GM12878 (cell line): ENCODE measurements around the gene TRIM26. TPM values are rescaled to one million over a fixed set of nuclear protein-coding genes. Genes with fewer than 3 reads are reported as not detected.

ENCODE experiments used
- ATAC-seq: fragments of 200-7000 bp; cut with Tn5 transposase; 3 replicates; pipeline ENCODE4 v1.9.1; 2020; ENCODE audit warnings: mild to moderate bottlenecking, moderate library complexity
- BruUV-seq: library from RNA; stranded (reverse); fragments of 400-500 nt; replicated peaks from 2 replicates; lab custom pipeline; 2021; lab: Mats Ljungman, UMichigan
- CTCF ChIA-PET: fragments of 300-600 bp; sonication (Branson Sonifier 250); formaldehyde crosslinking; extraction: SDS; loops from one replicate; lab custom pipeline; 2021; ENCODE audit warnings: inconsistent platforms; lab: Yijun Ruan, JAX
- POLR2A ChIA-PET: fragments of 350-600 bp; formaldehyde crosslinking; extraction: SDS; loops from one replicate; lab custom pipeline; 2021; ENCODE audit warnings: inconsistent platforms; lab: Charles Lee
- RAD21 ChIA-PET: fragments of 300-600 bp; sonication (Branson Sonifier 250); formaldehyde crosslinking; loops from one replicate; lab custom pipeline; 2023; ENCODE audit warnings: antibody characterized with exemption; ENCODE audit not compliant: unreplicated experiment; lab: Charles Lee
- SMC1A ChIA-PET: fragments of 300-600 bp; sonication (Branson Sonifier 250); formaldehyde crosslinking; loops from one replicate; lab custom pipeline; 2023; ENCODE audit not compliant: unreplicated experiment, uncharacterized antibody; lab: Charles Lee
- DNase-seq: peaks from one replicate; pipeline ENCODE4 v3.0.0-alpha.2; 2011; ENCODE audit warnings: low read depth, low spot score
- FAIRE-seq: peaks from 3 replicates; lab custom pipeline; 2011; peaks lifted over from hg19 to GRCh38; lab: Jason Lieb, UNC
- H2AFZ ChIP-seq: 2 replicates; pipeline ENCODE4 v1.6.0; 2011; ENCODE audit warnings: low read depth, low read length, control low read depth; ENCODE audit not compliant: control insufficient read depth
- H3K27ac ChIP-seq: 2 replicates; pipeline ENCODE4 v1.5.1; 2011; ENCODE audit warnings: control low read depth; ENCODE audit not compliant: control insufficient read depth, insufficient read depth
- H3K27me3 ChIP-seq, 2 experiments: replicated peaks in 1 of 2; 2 replicates each; pipeline versions ENCODE4 v1.6.0 to v1.6.1; 2011; ENCODE audit warnings: low read length in 1 of 2; ENCODE audit not compliant: control insufficient read depth in 2 of 2, insufficient read depth in 2 of 2
- H3K36me3 ChIP-seq, 2 experiments: 2 replicates each; pipeline ENCODE4 v1.5.1; 2011; ENCODE audit warnings: low read length in 1 of 2; ENCODE audit not compliant: control insufficient read depth in 2 of 2, insufficient read depth in 2 of 2
- H3K4me1 ChIP-seq: 2 replicates; pipeline ENCODE4 v1.6.1; 2011; ENCODE audit warnings: mild to moderate bottlenecking, low read length, moderate library complexity, mixed read lengths; ENCODE audit not compliant: control insufficient read depth, insufficient read depth
- H3K4me2 ChIP-seq: 2 replicates; pipeline ENCODE4 v1.6.0; 2011; ENCODE audit warnings: control low read depth; ENCODE audit not compliant: control insufficient read depth, insufficient read depth
- H3K4me3 ChIP-seq: fragments of 200-600 bp; sonication (generic); 2 replicates; pipeline ENCODE4 v1.5.1; 2016
- H3K79me2 ChIP-seq: 2 replicates; pipeline ENCODE4 v1.6.0; 2011; ENCODE audit warnings: low read length; ENCODE audit not compliant: control insufficient read depth, insufficient read depth
- H3K9ac ChIP-seq: 2 replicates; pipeline ENCODE4 v1.8.0; 2011; ENCODE audit warnings: low read length, control low read depth, mixed read lengths; ENCODE audit not compliant: control insufficient read depth, insufficient read depth
- H3K9me3 ChIP-seq: replicated peaks from 3 replicates; pipeline ENCODE4 v1.5.1; 2011; ENCODE audit warnings: mild to moderate bottlenecking, low read length; ENCODE audit not compliant: control insufficient read depth, insufficient read depth
- H4K20me1 ChIP-seq: 2 replicates; pipeline ENCODE4 v1.6.0; 2011; ENCODE audit not compliant: control insufficient read depth, insufficient read depth
- GABPA ChIP-seq: IDR thresholded peaks from 2 replicates; pipeline ENCODE4 v1.6.1; 2014; ENCODE audit warnings: antibody characterized with exemption, low read depth, mild to moderate bottlenecking, inconsistent platforms
- MLLT1 ChIP-seq: fragments of 450-650 bp; IDR thresholded peaks from 2 replicates; pipeline ENCODE4 v1.6.1; 2016; ENCODE audit warnings: mild to moderate bottlenecking
- MXI1 ChIP-seq: fragments of 150-350 bp; IDR thresholded peaks from 2 replicates; pipeline ENCODE4 v1.6.1; 2011; ENCODE audit warnings: low read depth, mild to moderate bottlenecking, inconsistent platforms, low read length, improper control_type of control experiment
- POU2F2 ChIP-seq: IDR thresholded peaks from 3 replicates; pipeline ENCODE4 v1.6.1; 2011; ENCODE audit warnings: low read depth, mild to moderate bottlenecking, low read length, borderline replicate concordance
- TAF1 ChIP-seq: IDR thresholded peaks from 2 replicates; pipeline ENCODE4 v1.6.1; 2011; ENCODE audit warnings: mild to moderate bottlenecking, low read depth, low read length, borderline replicate concordance
- ZNF687 ChIP-seq: fragments of 450-650 bp; IDR thresholded peaks from 2 replicates; pipeline ENCODE4 v1.6.1; 2017; ENCODE audit warnings: mild to moderate bottlenecking, moderate library complexity
- WGBS: methylation state at CpG from one replicate; pipeline ENCODE4 v1.1.6; 2016; ENCODE audit warnings: low lambda C conversion rate; ENCODE audit not compliant: insufficient replicate concordance, insufficient coverage; ENCODE audit errors: missing lambda C conversion rate; 5-methylcytosine and 5-hydroxymethylcytosine counted together
- in situ Hi-C: fragments of 300-500 bp; cut with MboI; formaldehyde crosslinking; loops from 9 replicates; pipeline ENCODE4 v1.14.3; 2018; ENCODE audit warnings: mixed read lengths
- intact Hi-C: fragments of 100-400 bp; cut with micrococcal nuclease; formaldehyde crosslinking; loops from one replicate; pipeline ENCODE4 v1.14.2; 2022; ENCODE audit not compliant: unreplicated experiment
- polyA plus RNA-seq, 11 experiments: library from polyadenylated mRNA; depleted of rRNA in 4 of 11; unstranded in 6 of 11; stranded (reverse) in 5 of 11; fragments of >200 nt; fragmentation: Nextera tagmentation in 4 of 11; fragmentation: Illumina TruSeq in 1 of 11; extraction: Ambion mirVana in 4 of 11; extraction: Trizol in 1 of 11; gene quantifications; 1 replicate in 1 of 11; 2 replicates in 10 of 11; pipeline versions ENCODE4 v1.2.1 to v1.2.3, GENCODE V29; 2011 to 2016; ENCODE audit warnings: inconsistent platforms in 2 of 11, missing spikeins in 2 of 11, low read depth in 1 of 11
- total RNA-seq, 4 experiments: library from RNA; depleted of rRNA in 3 of 4; stranded (reverse); fragments of >200 nt in 3 of 4; fragmentation: Illumina TruSeq in 1 of 4; extraction: Trizol in 1 of 4; gene quantifications; 2 replicates each; pipeline versions ENCODE4 v1.2.1 to v1.2.3, GENCODE V29; 2013 to 2021

TRIM26 gene
- total and polyA plus RNA-seq, 10 of the 15 experiments (the other 5 are each of a cell fraction or from before 2014, with no cell fraction given): 13.1 to 79.6 (median 63.6) TPM

- ChIA-PET CTCF (interaction anchor here (1.1 to 3.1 kb wide), 4 partner anchors 14 to 48 kb away, joined by 4 to 16 read pairs (median 4); no protein-coding TSS in a partner anchor), SMC1A (interaction anchor here (0.9 to 1.3 kb wide), 2 partner anchors 9 to 83 kb away, joined by 3 read pairs; no protein-coding TSS in a partner anchor), POLR2A (no interaction called here), RAD21 (no interaction called here)
- H3K4me1 ChIP-seq: no peaks in the 10 kb centered on the region; the same call in 1 of the 2 replicates
- H3K27ac ChIP-seq: no peak overlapping the region
- peak overlapping the region; percentile 22; the same call in 1 of the 2 replicates for H2AFZ ChIP-seq
- H4K20me1 ChIP-seq: no peaks in the 10 kb centered on the region
- TF ChIP-seq POU2F2 (no peak), GABPA (peak; percentile 82), TAF1 (no peak), MLLT1 (no peak), ZNF687 (no peak), MXI1 (no peak)
- no peaks in the 10 kb centered on the region for H3K9me3 ChIP-seq
- H3K9ac ChIP-seq: no peak overlapping the region
- H3K79me2 ChIP-seq: no peaks in the 10 kb centered on the region
- no peak for DNase-seq
- H3K36me3 ChIP-seq: no peaks in the 10 kb centered on the region
- H3K4me2 ChIP-seq: no peak overlapping the region
- FAIRE-seq: no peak
- H3K27me3 ChIP-seq: peaks cover 1 to 2% of the 10 kb centered on the region in 2 experiments; a peak in 3 of 4 replicates
- ATAC-seq: no peak
- 45% methylated on average over 3 of the region's 3 CpGs for WGBS
- no peak overlapping the region for H3K4me3 ChIP-seq
- no TSS peak for BruUV-seq
- in situ Hi-C loops: no loop called here
- intact Hi-C loops: no loop called here
Measured at GRCh38 chr6:30151580-30151979, 61.6 kb downstream of the TRIM26 start.
